GM19455 (cell line): Measurements from ENCODE around the gene RAB6B.
"Not testable (repeated sequence)": the region's sequence is repeated elsewhere in the genome, so short reads cannot be mapped to it uniquely, and the experiment has no call there.

Source experiments
- ATAC-seq: cut with Tn5 transposase; IDR thresholded peaks from one replicate; pipeline ENCODE4 v1.9.1; 2021; ENCODE audit not compliant: unreplicated experiment

The RAB6B gene

DNA sequence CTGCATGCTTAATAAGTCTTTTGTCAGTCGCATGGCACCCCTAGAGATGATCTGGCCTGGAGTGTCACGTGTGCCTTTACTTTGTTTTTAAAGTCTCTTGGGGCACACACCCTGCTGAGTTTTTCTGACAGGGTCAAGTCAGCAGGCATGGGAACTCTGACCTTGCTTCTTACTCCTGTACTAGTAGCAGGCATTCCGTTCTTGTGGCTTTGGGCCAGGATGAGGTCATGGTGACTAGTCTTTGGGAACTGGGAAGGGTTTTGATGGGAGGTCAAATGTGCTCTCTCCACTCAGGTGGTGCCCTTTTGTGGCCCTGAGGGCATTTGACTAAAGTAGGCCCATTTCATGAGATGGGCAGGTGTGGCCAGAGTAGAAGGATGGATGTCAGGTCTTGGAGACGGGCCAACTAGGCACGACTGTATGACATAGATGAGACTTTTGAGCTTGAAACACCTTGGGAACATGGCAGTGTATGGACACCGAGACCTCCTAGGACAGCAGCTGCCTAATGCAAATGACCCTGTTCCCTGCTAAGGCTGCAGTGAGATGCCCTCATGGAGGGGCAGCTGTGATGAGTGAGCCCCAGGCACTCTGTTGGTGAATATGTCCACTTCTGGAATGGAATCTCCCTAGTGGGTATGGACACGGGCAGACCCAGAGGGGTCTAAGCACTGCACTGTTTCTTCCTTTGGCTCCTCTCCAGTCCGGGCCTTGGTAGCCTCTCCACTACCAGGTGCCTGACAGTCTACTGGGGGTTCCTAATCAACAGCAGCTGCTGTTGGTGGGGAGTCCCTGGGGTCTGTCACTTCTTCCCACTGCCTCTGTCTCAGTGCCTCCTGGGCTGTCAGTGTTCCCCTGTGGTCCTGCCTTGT, 73.7 kb downstream of the RAB6B start:
- no peak for ATAC-seq

DNA sequence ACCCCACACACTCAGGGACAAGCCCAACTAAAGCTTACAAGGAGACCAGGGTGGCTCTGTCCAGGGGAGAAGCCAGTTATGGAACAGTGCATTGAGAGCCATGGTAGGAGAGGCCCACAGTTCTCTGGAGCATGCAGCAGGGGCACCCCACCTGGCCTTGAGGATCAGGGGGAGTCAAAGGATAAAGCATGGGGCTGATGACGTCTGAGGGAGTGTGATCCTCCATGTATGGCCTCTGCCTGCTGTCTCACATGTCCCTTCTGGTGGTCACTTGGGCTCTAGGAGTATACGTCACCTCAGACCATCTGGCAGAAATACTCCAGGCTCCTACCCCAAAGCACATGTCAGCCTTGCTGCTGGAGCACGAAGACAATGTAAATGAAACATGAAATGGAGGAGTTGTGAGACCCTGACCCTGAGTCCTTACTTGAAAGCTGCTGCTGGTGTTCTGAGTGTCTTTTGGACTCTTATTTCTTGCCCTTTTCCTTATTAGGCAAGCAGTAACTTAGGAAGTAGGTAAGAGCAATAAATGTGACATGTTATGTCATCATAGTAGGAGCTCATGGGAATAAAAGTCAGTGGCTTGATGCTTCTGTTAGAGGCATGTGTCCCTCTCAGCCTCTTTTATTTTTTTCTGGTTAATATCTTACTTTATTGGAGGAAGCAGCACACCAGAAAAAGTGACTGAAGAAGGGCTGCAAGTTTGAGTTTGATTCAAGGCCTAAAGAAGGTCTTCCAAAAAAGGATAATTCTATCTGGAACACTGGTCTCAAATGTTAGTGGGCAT, 74.6 kb downstream of the RAB6B start:
- no peak for ATAC-seq

DNA sequence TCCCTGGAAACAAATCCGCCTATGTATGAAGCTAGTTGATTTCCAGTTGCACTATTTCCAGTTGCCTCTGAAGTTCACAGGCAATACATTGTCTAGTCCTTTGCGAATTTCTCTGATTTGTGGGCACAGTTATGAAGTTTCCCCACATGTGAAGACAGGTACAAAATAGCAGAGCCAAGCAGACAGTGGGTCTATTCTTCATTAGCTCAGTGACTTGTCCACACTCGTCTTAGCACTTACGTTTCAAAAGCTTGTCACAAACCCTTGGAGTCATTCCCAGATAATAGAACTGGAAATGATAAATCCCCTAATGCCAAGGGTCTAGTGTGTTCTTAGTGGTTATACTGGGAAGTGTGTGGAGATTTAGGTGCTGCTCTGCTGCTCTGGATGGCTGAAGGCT, 75.6 kb downstream of the RAB6B start:
- ATAC-seq, result no peak

DNA sequence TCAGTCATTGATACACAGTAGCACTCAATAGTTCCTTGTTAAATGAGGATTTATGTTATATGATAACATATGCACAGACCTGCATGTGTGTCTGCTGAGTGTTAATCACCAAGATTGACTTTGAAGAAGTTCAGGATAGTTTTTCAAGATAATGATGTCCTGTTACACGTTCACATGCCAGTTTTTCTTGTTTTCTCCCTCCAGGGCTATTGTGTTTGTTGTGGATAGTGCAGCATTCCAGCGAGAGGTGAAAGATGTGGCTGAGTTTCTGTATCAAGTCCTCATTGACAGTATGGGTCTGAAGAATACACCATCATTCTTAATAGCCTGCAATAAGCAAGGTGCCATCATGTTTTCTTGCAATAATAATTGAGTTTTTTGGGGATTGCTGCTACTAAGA, 80.3 kb downstream of the RAB6B start:
- ATAC-seq, result no peak

DNA sequence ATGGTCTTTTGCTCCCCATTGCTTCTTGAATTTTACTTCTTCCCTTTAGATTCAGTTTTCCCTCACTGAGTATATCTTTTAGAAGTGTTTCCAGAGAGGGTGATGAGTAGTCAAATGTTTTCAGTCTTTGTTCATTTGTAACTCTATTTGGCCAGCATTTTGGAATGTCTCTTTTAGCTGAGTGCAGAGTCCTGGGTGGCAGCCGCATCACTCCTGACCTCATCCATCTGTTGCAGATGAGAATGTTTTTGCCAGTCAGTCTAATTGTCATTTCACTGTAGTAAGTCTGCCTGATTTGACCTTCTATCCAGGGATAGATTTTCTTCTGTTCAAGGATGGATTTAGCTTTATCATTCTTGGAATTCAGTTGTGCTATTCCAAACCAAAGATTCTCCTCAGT, 82.8 kb downstream of the RAB6B start:
- no peak for ATAC-seq

DNA sequence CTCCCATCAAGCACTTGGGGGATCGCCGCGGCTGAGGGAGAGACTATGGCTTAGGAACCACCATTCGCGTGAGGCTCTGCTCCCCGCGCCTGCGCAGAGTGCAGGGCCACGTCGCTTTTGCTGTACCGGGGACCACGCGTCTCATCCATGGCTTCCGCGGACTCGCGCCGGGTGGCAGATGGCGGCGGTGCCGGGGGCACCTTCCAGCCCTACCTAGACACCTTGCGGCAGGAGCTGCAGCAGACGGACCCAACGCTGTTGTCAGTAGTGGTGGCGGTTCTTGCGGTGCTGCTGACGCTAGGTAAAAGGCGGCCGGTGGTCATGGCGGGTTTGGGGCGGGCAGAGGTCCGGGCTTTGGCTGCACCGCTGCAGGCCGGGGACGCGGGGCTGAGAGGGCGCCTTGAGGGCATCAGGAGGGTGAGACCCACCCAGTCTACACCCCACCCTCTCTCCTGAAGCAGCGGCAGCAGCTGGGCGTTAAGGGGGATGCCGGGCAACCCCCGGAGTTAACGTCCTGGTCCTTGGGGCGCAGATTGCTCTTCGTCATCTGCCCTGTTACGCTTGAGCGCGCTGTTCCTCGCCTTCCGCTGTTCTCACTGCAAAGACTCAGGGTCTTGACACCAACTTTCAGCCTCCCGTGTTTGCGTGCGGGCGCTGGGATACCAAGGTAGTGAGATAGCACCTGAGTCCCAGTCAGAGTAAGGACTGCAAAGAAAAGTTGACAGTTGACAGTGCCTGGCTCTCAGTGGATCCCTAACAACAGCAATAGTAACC, 89.8 kb downstream of the RAB6B start, which contains the start of gene SRPRB:
SRPRB (plus strand) TSS at position 114 of the 774 bp plus-strand sequence; CDS start at position 148, 34 bp downstream.
- ATAC-seq, result peak; percentile 99

DNA sequence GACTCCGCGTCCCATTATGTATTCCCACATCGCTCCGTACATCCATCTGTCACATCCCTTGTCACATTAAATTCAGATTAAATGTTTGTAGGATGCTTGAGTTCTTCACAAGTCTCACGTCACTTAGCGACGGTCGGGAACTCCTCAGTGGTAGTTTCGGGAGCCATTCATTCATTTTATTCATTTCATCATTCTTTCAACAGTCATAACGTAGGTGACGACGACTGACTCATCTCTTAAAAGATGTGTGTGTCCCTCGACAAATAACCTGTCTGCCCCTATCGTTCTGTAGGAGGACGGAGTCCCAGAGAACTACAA, 90.3 kb downstream of the RAB6B start:
- ATAC-seq, result no peak

DNA sequence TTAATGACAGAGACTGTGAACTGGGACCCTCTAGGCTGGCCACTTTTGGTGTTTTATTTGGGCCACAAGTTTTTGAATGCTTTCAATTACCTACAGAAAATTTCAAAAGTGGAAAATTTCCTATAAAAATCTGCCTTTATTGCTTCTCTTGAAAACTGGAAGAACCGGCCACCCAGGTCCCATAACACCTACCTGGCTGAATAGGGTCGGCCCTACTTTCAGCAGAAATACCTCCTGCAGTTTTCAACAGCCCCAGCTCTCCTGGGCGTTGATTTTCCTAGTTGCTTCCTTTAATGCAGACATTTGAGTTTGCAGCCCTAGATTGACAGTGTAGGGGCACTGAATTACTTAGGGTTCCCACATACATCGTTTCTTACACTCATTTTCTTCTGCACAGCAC, 90.8 kb downstream of the RAB6B start:
- ATAC-seq, result no peak

DNA sequence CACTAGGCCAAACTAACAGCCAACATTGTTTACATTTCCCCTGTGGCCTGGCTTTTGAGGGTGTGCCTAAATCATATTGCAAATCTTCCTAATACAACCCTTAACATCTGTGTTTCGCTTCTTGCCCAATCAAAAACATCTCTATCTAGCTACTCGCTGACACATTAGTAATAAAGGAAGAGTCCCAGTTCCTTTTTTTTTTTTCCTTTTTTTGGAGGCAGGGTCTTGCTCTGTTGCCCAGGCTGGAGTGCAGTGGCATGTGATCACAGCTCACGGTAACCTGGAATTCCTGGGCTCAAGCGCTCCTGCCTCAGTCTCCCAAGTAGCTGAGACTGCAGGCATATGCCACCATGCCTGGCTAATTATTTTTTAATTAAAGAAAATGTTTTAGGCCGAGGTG, 92.2 kb downstream of the RAB6B start:
- ATAC-seq, result no peak

DNA sequence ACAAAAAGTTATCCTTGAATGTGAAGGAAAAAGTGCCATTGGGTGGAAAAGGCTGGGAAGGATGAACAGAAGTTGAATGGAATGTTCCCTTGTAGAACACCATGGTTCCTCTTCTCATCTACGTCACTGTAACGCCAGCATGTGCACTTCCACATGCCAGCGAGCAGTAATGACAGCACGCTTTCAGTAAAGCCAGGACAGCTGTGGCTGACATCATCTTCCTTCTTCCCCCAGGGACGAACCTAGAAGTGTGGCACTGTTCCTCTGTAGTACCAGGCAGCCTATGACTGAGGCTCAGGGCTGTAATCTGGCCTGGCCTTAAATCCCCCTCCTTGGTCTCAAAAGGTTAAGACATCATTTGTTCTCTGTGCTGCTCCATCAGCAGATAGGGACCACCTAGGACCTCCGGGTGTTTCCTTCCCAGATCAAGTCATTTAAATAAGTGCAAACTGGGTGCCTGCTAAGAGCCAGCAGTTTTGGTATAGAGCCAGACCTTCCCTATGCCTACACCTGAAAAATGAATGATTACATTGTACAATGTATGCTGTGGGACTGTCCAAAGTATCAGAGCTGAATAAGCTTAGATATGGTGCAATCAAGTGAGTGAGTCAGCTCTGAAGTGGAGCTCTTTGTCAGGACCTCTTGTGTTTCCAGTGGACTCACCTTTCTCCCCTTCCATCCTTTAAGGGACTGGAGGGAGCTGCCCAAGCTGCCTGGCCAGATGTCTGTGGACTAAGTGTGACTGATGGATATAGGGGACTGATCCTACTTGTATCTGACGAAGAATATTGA, 95.7 kb downstream of the RAB6B start:
- ATAC-seq, result no peak

DNA sequence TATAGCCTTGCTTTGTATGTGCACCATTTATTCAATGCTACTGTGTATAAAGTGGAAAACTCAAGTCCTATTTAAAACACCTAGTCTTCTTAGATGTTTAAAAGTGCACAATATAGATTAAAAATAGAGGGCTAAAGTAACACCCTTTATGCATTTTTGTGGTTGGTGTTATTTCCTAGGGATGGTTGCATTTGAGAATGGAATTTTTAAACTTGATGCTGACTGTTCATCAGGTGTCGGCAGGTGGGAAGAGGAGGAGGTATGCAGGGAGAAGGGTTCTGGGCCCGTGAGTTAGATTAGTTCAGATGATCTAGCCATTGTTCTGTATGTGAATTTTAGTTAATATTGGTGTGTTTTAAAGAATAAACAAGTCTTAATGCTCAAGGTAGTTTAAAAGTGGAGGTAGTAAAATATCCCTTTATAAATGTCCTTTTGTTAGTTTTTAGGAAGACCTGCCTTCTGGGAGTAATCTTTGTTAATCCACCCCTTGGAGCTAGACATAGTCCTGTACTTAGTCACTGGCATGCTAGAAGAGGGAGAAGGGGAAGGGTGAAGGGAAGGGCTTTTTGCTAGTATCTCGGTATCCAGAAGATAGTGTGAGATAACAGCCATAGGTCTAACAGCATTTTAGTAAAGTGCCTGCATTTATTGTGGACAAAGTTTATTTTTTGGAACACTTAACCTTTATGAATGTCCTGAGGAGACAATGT, 98.1 kb downstream of the RAB6B start:
- no peak for ATAC-seq

DNA sequence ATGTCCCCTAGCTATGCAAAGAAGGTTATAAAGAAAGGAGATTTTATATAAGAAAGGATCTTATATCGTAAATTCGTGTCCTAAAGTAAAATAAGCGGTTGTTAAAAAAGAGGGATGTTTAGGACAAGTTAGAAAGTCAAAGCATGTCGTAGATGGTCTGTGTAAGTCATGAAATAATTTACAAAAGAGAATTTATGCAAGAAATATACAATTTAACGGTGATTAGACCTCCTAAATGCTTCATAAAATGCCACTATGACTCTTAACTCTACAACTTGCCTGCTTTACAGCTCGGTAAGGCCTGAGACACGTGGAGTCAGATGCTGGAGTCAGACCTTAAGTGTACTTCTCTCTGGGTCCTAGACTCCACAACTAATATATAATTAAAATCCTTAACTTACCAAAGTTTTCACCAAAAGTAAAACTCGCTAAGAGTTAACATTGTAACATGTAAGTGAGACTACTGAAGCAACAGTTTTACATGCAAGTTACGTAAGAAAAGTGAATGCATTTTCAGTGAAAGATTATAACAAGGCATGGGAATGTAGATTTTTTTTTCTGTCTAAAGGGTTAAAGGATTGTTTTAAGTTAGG, 103.4 kb downstream of the RAB6B start:
- no peak for ATAC-seq

DNA sequence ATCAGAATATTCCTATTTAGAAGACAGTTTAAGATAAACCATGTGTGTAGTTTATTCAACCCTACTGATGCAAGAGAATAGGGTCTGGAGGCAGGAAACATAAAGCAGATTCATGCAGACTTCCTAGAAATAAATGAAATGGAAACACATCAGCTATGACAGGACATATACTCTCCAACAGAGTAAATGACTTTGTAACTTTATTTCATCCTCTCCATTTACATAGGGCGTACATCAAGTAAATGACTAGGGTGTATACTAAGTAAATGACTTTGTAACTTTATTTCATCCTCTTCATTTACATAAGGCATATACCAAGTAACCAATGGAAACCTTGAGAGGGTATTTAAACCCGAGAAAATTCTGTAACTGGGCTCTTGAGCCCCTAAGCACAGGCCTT, 107.7 kb downstream of the RAB6B start:
- ATAC-seq, result no peak

DNA sequence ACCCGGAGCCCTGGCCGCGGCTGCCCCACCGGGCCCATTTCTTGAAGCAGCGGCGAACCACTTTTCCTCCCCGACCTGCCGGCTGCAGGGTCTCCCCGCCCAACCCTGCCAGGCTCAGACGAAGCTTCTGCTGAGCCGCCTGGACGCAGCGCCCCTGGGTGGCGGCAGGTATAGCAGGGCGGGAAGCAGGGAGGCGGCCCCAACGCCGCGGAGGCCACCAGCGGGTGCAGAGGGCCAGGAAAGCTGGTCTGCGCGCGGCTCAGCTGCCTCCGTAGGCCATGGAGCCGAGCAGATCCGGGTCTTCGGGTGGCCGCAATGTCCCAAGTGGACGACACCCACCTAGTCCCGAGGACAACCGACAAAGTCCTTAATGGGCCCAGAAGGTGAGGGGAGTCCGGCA, 111.9 kb downstream of the RAB6B start:
- ATAC-seq, result no peak

DNA sequence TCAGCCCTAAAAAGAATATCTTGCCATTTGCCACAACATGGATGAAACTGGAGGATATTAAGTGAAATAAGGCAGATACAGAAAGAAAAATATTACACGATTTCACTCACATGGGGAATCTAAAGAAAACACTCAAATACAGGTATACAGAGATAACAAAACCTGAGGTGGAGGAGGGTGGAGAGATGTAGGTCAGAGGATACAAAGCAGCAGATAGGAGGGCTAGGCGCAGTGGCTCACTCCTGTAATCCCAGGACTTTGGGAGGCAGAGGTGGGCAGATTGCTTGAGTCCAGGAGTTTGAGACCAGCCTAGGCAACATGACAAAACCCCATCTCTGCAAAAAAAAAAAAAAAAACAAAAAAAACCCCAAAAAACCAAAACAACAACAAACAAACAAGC, 113.2 kb downstream of the RAB6B start:
- no peak for ATAC-seq

DNA sequence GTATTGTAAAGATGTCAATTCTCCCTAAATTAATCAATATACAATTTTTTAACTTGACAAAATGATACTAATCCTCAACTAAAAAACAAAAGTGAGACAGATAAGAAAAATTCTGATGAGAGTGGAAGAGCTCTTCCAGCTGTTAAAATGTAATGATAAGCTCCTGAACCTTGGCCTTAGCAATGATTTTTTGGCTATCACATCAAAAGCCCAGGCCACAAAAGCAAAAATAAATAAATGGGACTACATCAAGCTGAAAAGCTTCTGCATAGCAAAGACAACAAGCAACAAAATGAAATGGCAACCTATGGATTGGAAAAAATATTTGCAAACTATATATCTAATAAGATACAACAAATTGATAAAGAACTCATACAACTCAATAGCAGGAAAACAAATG, 114.1 kb downstream of the RAB6B start:
- no peak for ATAC-seq

DNA sequence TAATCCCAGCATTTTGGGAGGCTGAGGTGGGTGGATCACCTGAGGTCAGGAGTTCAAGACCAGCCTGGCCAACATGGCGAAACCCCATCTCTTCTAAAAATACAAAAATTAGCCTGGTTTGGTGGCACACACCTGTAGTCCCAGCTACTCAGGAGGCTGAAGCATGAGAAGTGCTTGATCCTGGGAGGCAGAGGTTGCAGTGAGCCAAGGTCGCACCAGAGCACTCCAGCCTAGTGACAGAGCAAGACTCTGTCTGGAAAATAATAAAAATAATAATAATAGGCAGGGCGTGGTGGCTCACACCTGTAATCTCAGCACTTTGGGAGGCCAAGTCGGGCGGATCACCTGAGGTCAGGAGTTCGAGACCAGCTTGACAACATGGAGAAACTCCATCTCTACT, 114.9 kb downstream of the RAB6B start:
- ATAC-seq, result not testable (repeated sequence)

DNA sequence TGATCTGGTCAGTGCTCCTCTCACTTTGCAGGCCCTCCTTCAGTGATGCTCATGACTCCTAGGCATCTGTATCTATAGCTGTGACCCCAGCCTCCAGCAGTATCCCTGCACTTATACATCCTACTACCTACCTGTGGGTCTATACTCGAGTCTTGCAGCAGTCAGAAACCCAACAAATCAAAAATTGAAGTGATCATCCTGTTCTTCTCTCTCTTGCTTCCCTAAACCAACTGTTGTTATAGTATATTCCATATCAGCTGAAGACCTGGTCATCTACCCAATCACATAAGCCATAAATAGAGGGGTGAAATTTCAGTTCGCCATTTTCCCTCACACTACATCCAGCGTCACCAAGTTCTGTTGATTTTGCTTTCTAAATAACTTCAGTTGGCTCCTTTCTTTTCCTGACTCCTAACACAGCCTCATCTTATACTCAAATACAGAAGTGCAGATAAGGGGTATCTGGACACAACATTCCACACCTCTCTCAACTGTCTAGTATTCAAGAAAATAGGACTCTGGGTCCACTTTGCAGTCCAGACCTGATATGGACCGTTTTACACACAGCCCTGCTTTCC, 116.0 kb downstream of the RAB6B start:
- ATAC-seq, result no peak

DNA sequence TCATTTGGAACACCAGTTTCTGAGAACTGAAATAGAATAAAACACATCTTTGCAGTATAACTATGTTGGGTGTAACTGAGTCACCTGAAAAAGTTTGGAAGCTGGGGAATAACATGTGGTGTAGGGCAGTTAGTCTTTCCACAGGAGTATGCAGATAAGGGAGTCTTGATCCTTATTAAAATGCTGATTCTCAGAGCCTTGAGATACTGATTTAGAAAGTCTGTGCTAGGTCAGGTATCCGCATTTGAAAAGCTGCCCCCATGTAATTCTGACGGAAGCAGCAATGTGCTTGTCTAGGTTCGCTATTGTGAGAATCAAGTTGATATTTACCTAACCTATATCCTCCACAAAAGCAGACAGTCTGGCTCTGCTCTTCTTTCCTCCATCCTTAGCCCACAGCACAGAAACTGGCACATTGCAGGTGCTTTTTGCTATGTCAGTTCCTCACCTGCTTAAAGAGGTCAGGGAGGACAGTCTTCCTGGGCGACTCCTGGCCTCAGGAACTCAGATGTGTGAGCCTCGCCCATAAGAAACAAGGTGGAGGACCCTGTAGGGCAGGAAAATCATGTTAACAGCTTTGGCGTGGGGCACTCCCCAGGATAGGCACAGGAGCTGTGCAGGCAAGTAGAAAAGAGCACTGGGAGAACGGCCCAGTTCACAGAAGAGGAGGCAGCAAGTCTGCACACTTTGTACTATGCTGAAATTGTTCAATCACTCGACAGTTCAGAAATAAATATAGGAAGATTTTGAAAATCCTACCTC, 117.7 kb downstream of the RAB6B start:
- ATAC-seq, result no peak
